Heart left ventricle (tissue), 13 donors: ENCODE measurements around the gene NEIL1.

Source experiments
- CTCF ChIP-seq, 12 donors: fragments of 200-600 bp; sonication (generic) in 4 of 12; IDR thresholded peaks; one replicate each; pipeline versions ENCODE4 v1.5.0 to v1.8.0; 2018 to 2022; ENCODE audit warnings: antibody characterized with exemption in 12 of 12, mild to moderate bottlenecking in 5 of 12
- POLR2A ChIP-seq, 2 donors: fragments of 450-650 bp; IDR thresholded peaks; one replicate each; pipeline ENCODE4 v1.6.1; 2017; ENCODE audit warnings: antibody characterized with exemption in 2 of 2, mild to moderate bottlenecking in 2 of 2, moderate library complexity in 2 of 2
- donor health status: ischemic (EF 13 %, LVEDD 7.1; RV severe dilation, severe dysfunction).
- donor health status: DM: no; HTN: yes; CAD: no.
- donor health status: DM: no; HTN: no; CAD: no.
- donor health status: ischemic (EF 25% LVEDD 6.9; RV normal size, moderate dysfunction).
- donor health status: ischemic (EF 25% LVEDD 5.7; RV mildly dilated, moderate dysfunction).
- donor health status: ischemic (EF 35%, LVEDD 5.7; RV mildly dilated, moderate dysfunction).
- donor health status: nonischemic (EF 11% LVEDD 7.7; RV severe dilation, severe dysfunction).
- donor health status: DM: yes; HTN: yes; CAD: no.
- donor health status: PGD.
- donor health status: ischemic (EF 29% LVEDD 5.4; RV normal size, mild dysfunction).
- donor health status: nonischemic (EF 23%, LVEDD 6.1; RV moderate dilation, normal function).

- TF ChIP-seq CTCF (IDR thresholded peaks at IDR 0.05) (no peak), POLR2A (IDR thresholded peaks at IDR 0.05) (no peak)
Measured at GRCh38 chr15:75325922-75326321, 20.9 kb upstream of the NEIL1 start.
